GM21529 (cell line): Measurements from ENCODE around the gene CA10.

ENCODE experiments used
- ATAC-seq: cut with Tn5 transposase; IDR thresholded peaks from one replicate; pipeline ENCODE4 v1.9.1; 2021; ENCODE audit not compliant: unreplicated experiment

The CA10 gene

DNA sequence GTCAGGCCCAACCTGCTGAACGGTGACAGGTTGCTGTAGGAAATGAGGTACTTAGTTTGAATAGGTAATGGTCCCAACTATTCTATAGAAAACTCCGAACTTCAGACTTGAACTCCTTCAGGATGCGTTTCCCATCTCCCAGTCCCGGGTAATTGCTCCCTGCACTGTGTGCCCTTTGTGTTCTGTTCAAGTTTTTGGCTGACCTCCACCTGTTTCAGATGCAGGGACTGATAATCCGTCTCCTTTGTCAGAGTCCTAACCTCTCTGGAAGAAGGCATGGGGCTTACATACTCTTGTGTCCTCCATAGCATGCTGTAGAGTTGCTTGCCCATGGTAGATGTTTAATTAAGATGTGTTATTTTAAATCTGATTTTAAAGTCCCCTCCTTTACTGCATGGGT is 547.7 kb downstream of the CA10 start:
- no peak for ATAC-seq

DNA sequence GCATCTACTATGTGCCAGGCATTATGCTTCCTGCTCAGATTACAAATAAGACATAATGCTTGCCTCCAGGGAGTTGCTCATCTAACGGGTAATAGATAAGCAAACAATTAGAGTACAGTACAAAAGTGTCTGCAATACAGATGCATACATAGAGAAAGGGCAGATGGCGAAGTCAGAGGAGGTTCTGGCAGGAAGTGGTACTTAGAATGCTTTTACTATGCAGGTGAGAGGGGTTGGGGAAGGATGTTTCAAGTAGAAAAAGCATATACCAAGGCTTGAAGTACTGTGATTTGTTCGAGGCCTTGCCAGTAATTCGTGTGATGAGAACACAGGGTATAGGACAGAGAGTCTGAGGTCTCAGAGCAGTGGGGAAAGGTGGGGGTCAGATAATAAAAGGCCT is 548.4 kb downstream of the CA10 start:
- no peak for ATAC-seq

DNA sequence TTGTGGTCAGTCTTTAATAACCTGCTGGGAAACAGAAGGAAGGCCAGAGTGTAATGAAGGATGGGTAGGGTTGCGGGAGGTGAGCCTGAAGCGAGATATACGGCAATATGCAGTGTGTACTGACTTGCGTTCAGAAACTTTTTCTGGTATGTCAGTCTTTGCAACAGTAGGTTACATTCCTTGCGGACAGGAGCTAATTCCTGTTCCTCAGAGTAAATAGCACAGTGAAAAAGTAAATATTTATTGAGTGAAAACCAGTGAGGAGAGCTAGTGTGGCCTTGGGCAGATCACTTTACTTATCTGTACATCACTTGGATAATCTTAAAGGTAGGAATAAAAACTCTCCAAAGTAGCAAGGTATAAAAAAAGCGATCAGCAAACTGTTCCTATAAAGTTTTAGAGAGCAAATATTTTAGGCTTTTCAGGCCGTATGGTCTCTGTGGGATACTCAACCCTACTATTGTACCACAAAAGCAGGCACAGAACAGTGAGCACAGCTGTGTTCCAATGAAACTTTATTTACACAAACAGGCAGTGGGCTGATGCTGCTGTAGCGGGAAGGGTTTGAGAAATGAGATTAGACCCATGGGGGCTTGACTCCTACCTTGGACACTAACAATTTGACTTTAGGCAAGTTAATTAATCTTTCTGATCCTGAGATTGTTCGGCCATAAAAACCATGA is 550.1 kb downstream of the CA10 start:
- ATAC-seq, result no peak

DNA sequence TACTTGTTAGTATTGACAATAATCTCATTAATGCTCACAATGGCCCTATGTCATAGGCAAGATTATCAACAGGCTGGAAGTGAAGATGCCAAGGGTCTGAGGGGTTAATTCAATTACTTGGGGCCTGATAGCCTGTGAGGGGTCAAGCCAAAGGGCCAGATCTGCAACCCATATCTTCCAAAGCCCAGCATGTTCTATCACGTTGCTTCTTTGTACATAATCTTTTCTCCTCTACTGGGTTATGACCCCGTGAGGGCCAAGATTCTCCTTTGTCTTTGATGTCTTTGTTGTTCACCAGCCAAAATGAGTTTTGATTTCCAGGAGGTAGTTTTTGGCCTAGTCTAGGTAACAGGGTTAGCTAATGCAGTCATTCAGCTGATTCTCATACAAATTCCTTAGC is 551.0 kb downstream of the CA10 start:
- no peak for ATAC-seq

DNA sequence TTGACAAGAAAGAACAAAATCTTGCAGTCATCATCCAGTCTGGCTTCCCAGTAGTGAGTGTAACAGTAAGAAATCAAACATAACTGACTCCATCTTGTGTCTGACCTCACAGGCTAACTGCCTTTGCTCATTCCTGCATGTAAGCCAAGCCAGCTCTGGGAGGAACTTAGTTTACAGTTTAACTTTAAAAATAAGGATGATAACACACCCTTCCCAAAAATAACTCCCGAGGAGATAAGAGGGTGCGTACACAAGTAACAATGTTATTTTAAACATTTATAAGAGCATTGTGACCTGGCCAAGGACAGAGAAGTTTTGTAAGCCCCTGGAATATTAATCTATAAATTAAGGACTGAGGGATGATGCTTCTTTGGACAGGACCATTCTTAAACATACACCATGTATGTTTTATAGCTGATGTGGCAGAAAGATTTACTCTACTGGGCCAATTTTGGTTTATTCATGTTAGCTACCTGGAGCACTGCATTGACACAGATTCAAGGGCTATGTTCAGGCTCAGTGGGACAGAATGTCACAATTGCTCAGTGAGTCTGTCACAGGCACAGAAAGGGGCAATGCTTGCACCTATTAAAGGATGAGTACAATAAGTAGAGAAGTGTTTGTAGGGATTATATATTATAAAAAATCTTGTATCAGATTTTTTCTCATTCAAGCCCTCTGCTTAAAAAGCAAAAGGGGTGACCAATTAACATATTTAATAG is 554.1 kb downstream of the CA10 start:
- ATAC-seq, result no peak

DNA sequence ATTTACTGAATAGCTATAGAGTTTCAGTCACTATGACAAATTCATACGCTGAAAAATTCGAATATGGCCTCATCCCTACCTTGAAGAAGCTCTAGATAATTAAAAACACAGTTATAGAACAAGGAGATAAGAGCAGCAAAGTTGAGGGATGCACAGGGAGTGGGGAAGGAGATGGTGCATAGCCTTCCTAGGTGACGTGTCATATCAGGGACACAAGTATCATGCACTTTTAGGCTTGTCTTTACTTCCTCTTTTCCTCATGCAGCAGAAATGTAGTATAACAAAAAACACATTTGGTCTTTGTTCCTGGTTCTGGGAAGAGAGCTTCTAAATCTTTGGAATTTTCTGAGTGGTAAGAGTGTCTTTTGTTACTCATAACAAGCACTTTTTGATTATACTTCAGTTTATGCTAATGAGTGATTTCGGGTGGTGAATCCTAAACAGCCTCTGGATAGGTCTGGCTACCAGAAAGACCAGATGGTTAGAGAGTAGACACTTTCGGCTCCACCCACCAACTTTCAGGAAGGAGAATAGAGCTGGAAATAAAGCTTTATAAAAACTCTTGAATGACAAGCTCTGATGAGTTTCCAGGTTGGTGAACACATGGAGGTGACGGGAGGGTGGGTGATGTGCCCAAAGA is 556.8 kb downstream of the CA10 start:
- ATAC-seq, result no peak

DNA sequence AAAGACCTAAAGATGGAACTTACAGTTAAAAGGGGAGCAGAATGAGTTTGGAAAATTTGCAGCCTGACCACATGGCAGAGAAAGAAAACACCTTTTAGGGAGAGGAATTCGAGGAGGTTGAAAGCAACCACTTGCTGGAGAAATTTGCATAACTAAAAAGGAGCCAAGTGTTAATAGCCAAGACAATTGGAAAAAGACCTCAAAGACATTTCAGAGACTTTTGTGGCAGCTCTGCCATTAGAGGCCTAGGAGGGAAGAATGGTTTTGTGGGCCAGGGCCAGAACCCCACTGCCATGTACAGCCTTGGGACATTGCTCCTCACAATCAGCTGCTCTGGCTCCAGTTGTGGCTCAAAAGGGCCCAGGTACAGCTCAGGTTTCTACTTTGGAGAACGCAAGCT is 559.7 kb downstream of the CA10 start:
- ATAC-seq, result no peak

DNA sequence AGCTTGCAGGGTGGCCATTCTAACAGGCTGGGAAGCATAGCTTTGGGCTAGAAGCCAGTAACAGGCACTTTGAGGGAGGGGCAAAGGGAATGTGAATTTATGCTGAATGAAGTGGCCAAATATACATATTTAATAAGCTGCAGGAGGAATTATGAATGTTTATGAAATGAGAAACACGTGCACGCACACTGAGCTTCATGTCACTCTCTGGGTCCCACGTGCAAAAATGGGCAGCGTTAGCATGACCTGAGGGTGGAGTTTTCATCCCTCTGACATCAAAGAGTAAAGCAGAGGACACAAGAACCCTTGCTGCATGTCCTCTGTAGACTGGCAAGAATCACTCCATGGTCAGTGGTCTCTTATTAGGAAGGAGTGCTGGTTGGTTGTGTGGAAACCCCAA is 561.2 kb downstream of the CA10 start:
- no peak for ATAC-seq

DNA sequence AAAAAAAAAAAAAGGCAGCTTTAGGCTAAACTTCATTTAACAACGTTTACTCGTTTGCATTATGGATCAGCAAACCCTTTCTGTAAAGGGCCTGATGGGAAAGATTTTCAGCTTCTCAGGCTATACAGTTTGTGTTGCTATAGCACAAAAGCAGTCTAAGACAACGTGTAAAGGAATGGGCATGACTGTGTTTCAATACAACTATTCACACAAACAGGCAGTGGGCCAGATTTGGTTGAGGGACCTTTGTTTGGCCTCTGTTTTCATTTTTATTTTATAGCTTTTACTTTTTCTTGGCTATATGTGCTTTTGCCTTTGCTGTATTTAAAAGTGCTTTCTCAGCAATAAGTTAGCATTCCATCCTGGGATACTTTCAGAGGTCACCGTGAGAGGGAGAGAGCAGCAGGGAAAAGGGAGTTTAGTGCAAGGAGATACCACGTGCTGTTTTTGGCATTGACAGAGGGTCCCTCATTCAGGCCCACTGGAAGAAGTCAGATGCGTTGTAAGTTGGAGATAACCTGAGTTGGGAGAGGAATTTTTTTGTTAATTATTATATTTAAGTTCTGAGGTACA is 562.6 kb downstream of the CA10 start:
- no peak for ATAC-seq

DNA sequence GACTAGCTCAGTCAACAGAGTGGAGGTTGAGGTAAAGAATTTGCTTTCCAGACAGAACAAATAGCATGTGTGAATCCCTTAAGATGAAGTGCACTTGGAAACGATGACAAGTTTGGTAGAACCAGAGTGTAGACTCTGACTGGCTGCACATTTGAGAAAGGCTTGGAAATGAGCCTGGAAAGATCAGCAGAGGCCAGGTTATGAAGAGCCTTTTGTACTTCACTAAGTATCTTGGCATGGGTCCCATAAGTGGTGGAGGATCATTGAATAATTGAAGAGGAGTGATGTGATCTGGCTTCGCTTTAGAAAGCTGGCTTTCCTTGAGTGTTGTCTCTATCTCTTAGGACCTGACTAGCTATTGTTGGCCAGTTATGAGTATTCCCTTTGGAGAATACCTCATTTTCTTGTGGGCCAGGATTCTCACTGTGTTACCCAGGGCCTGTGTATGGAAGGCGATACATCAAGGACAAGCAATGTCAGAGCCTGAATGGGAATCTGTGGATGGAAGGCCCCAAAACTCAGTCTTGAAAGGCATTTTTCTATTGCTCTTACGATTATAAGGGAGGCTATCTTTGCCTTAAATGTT is 568.4 kb downstream of the CA10 start:
- no peak for ATAC-seq

DNA sequence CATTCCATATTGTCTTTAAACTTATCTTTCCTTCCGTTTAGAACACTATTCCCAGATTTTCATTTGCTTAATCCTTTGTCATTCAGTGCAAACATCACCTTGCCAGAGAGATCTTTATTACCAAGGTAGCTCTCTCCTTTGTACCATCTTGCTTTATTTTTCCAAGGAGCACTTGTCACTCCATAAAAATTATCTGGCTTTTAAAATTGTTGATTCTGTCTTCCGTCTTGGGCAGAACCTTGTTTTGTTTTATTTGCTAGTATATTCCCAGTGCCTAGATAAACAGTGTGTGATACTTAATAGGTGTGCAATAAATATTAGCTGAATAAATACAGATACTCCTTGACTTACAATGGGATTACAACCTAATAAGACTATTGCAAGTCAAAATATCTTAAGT is 570.5 kb downstream of the CA10 start:
- no peak for ATAC-seq

DNA sequence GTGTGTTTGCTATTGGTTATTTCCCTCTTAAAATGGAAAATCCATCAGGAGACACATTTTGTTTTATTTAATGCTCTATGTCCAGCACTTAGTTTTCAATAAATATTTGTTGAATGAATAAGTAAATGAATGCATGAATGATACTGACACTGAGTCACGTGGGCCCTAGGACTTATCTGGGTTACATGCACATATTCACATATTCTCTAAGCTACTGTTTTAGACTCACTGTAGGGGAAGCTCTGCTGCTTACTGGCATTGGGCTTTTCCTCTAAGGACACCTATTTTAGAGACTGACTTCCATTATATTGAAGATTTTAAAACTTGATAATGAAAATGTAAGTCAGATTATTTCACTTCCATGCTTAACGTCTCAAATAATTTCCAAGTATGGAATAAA is 571.0 kb downstream of the CA10 start:
- no peak for ATAC-seq

DNA sequence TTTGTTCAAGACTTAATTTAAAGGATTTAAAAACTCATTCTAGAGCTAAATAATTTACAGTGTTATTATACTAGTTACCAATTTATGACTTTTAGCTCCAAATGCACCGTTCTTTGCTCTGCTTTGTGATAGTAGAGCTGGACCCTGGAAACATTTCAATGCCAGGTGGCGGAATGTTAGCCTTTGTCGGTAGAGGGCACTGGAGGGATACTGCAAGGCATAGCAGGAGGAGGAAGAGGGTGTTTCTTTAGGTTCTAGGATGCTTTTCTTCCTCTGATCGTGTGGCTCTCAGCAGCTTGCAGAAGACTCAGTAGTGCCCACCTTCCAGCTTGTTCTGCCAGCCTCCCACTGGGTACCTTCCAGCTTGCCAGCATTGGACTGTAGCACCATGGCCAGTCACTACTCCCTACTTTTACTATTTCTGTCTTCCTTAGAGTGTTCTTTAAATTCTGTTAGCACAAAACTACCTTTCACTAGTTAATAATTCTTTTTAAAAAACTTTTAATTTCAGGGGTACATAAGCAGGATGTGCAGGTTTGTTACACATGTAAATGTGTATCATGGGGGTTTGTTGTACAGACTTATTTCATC is 572.9 kb downstream of the CA10 start:
- ATAC-seq, result no peak

DNA sequence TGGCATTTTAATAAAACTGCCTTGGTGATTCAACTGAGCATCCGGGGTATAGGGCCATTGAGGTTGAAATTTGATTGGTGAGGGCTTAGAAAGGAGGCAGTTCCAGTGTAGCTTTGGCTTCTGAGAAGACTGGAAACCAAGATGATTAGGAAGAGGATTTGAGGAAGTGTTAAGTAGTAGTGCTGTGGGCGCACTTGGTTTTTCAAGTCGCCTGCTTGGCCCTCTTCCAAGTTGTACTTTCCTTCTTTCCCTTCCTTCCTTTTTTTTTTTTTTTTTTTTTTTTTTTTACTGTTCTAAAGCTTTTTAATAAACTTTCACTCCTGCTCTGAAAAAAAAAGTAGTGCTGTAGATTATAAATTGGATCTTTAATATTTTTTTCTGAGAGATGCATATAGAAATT is 577.6 kb downstream of the CA10 start:
- no peak for ATAC-seq
